Cardiac septum (tissue), 1 donor: Measurements from ENCODE around the gene RUVBL2. TPM values are rescaled to one million over a fixed set of nuclear protein-coding genes. Genes with fewer than 3 reads are reported as not detected.

Experiments used
- DNase-seq: peaks from one replicate; pipeline ENCODE4 v3.0.0-alpha.2; 2020; ENCODE audit warnings: low spot score
- intact Hi-C: fragments of 100-400 bp; cut with DNase I; formaldehyde crosslinking; loops from one replicate; pipeline ENCODE4 v1.14.0; 2022
- long read RNA-seq: library from polyadenylated mRNA; unstranded; transcript quantifications from one replicate; pipeline ENCODE4 v2.0.0, GENCODE V29; 2021
- total RNA-seq: library from RNA; stranded (reverse); fragmentation: NEBNext Ultra II Directional; extraction: Animal tissue kit (Norgen Biotek cat#: 25700); gene quantifications from one replicate; pipeline ENCODE4 v1.2.1, GENCODE V29; 2021
- donor health status: DM: no; HTN: no; CAD: no.

Gene RUVBL2
- 39.2 TPM for total RNA-seq
- long read RNA-seq, transcript RUVBL2-206 (15 exons, 2,009 nt): major isoform, 61 of 108 reads
- long read RNA-seq, partial matches to known transcripts: 40 of 108 reads
- long read RNA-seq, other reads (novel, unspliced or antisense): 7 of 108 reads

DNA sequence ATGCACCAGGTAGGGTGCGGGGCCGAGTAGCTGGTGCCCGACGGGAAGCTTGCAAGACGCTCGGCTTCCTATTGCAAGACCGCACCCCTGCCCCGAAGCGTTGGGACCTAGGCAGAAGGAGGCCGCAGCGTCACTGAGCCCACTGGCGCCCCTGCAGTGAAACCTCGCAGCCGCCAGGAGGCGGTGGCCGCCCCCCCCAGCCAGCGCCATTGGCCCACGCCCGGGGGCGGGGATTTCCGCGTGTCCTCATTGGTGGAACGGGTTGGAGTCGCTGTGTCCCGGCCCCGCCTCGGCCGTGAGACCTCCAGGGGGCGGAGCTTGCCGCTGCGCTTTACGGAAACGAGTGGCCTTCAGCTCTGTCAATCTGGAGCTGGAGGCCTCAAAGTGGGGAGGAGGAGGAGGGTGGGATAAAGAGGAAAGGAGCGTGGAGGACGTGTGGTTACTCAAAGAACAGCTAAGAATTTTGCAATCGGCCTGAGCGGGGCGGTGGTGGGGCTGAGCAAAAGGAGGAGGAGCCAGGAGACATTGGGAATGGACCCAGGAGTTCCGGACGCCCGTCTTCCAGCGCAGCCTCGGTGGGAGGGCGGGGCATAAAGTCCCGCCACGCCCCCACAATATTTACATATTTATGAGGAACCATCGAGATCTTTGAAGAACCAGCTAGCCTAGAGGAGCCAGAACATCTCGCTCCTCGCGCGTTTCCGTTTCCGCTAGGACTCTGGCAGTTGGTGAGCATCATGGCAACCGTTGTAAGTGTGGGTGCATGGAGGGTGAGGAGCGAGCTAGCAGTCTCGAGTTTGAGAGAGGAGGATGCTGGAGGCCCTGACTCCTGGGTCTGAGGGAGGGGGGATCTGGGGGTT, at the start of gene RUVBL2, which contains the start of gene GYS1:
Gene RUVBL2, plus strand, starts transcription at position 713 of the 860 bp plus-strand sequence. Its CDS starts 25 bp downstream, at position 738.
Gene GYS1, minus strand, starts transcription at position 135 of the 860 bp plus-strand sequence. CDS start 197 bp downstream, outside the sequence.
- peak; percentile 100 for DNase-seq
- intact Hi-C loops: loop anchor here (5.0 to 10.0 kb wide), 2 partner anchors 154 to 211 kb away; no protein-coding TSS in a partner anchor

DNA sequence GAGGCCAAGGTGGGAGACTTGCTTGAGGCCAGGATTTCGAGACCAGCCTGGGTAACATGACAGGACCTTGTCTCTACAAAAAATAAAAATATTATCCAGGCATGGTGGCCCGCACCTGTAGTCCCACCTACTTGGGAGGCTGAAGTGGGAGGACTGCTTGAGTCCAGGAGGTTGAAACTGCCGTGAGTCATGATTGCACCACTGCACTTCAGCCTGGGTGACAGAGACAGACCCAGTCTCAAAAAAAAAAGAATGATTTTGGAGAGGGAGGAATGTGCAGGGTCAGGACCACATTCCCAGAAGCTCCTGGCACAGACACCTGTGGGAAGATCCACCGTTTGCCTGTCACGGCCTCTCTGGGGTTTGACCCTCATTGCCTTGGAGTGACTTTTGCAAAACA, 48.3 kb upstream of the RUVBL2 start:
- intact Hi-C loops: no loop called here
- DNase-seq: no peak

DNA sequence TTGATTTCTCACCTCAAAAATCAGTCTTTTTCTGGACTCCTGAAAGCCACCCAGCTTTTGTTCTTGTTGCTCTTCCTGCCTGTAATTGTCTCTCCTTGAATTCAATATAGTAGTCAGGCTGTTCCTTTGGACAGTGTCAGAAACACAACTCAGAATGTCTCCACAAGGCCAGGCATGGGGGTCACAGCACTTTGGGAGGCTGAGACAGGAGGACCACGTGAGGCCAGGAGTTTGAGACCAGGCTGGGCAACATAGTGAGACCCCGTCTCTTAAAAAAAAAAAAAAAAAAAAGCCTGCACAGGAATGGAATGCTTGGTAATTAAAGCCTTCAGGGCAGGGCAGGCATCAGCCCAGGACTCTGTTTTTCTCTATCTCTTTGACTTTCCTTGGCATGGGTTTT, 47.9 kb upstream of the RUVBL2 start:
- intact Hi-C loops: no loop called here
- DNase-seq: no peak

DNA sequence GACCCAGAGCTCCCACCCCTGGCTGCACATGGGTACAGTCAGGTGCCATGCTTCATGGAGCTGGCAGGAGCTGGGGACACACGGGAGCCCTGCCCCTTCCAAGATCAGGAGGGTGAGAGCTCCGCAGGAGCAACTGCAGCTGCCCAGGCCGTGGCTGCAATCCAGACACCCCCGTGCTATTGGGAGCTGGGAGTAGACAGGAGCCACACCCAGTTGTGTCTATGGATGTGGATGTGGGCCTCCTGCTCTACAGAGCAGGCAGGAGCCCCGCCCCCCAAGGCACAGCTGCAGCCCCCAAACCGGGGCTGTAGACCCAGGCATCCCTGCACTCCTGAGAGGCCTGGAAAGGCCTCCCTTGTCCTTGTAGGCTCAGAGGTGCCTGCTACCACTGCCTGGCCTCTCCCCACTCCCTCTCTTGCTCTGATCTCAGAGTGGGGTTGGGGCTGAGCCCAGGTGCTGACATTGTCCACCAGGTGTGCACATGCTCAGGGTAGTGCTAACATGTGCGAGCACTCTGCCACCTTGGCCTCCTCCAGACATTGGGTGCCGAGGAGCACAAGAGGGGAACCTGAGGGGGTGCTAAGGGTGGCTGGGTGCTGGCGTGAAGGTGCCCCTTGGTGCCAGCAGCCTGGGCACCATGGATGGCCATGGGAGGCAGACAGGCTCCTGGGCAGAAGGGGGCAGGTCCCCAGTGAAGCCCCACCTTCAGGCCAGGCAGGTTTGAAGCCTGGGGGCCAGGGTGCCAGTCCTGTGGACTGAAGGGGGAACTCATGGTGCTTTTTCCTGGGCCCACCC, 47.0 kb upstream of the RUVBL2 start:
- intact Hi-C loops: no loop called here
- no peak for DNase-seq

DNA sequence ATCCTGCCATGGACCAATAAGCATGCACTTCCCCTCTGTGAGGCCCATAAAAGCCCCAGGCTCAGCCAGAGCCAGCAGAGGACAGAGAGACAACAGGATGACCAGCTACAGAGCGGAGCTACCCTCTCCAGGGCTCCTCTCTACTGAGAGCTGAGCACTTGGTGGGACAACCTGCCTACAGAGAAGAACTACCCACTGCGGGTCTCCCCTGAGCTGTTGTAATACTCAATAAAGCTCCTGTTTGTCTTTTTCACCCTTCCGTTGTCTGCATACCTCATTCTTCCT, 46.5 kb upstream of the RUVBL2 start:
- intact Hi-C loops: no loop called here
- no peak for DNase-seq

DNA sequence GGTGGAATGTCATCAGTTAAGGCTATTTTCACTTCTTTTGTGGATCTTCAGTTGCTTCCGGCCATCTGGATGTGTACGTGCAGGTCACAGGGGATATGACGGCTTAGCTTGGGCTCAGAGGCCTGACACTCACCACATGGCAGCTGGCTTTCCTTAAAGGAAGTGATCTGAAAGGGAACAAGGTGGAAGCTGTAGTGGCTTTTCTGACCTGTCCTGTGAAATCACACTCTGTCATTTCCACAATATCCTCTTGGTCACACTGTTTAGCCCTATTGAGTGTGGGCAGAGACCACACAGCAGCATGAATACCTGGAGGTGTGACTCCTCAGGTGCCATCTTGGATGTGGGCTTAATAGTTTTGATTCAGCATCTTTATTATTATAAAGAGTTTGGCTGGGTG, 43.5 kb upstream of the RUVBL2 start:
- intact Hi-C loops: loop anchor here (5.0 kb wide), 2 partner anchors 53 to 73 kb away; partner anchors contain the start of gene TULP2
- no peak for DNase-seq

DNA sequence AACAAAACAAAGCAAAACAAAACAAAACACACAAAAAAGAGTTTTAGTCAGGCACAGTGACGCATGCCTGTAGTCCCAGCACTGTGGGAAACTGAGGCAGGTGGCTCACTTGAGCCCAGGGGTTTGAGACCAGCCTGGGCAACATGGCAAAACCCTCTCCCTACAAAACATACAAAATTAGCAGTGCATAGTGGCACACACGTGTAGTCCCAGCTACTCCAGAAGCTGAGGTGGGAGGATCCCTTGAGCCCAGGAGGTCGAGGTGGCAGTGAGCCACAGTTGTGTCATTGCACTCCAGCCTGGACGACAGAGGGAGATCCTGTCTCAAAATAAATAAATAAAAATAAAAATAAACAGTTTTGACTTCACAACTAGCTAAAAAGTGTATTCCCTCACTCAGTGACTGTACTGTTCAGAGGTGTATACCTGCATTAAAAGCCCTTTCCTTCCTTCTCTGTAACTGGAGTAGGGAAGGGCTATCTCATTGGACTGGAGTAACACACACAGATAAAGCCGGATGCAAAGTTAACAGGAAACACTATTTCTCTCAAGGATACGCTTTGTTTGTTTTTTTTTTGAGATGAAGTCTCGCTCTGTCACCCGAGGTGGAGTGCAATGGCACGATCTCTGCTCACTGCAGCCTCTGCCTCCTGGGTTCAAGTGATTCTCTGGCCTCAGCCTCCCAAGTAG, 42.7 kb upstream of the RUVBL2 start:
- DNase-seq: no peak
- intact Hi-C loops: loop anchor here (5.0 kb wide), 2 partner anchors 54 to 74 kb away; partner anchors contain the start of gene TULP2

DNA sequence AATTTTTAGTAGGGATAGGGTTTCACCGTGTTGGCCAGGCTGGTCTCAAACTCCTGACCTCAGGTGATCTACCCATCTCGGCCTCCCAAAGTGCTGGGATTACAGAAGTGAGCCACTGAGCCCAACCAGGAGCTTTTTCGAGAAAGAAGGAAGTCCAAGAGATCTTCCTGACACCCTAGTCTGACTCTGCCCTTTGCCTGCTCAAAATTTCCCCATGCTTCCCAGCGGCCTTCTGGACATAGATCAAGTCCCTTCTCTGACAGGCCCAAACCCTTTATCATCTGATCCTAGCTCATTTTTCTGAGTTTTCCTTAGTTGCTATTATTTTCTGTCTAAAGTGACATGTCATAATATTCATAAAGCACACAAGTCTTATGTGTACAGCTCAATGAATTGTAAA, 40.5 kb upstream of the RUVBL2 start:
- DNase-seq: no peak
- intact Hi-C loops: loop anchor here (5.0 kb wide), 2 partner anchors 56 to 76 kb away; partner anchors contain the start of gene TULP2

DNA sequence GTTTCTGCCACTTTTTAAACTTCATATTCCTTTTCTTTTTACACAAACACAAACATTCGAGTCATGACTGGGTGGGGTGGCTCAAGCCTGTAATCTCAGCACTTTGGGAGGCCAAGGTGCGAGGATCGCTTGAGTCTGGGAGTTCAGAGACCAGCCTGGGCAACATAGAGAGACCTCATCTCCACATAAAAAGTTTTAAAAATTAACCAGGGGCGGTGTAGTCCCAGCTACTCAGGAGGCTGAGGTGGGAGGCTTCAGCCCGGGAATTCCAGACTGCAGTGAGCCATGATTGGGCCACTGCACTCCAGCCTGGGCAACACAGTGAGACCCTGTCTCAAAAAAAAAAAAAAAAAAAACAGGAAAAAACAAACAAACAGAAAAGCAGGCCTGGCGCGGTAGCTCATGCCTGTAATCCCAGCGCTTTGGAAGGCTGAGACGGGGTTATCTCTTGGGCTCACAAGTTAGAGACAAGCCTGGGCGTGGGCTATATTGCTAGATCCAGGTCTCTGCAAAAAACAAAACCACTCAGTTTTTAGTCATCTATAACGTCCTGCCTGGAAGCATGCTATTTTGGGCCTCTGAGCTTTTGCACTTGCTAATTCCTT, 39.6 kb upstream of the RUVBL2 start:
- intact Hi-C loops: loop anchor here (1.0 to 5.0 kb wide), 3 partner anchors 11 to 77 kb away; partner anchors contain the start of genes FTL and TULP2
- no peak for DNase-seq

DNA sequence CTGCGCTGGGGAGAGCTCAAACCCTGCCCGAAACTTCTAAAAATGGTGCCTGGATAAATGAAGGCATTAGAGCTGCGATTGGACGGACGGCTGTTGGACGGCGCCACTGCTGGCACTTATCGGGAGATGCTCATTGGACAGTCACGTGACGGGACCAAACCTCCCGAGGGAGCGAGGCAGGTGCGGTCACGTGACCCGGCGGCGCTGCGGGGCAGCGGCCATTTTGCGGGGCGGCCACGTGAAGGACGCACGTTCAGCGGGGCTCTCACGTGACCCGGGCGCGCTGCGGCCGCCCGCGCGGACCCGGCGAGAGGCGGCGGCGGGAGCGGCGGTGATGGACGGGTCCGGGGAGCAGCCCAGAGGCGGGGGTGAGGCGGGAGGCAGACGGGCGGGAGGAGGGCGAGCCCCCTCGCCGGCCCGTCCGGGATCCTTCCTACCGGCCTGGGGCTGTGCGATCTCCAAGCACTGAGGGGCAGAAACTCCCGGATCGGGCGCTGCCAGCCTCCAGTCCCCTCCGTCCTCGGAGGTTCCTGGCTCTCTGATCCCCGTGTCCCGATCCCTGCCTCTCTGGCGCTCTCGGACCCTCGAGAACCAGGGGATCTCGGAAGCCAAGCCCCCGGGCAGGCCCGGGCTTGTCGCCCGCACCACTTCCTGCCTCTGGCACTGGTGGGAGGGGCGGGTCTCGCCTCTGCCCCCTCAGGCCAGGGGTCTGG, 38.9 kb upstream of the RUVBL2 start, which contains the start of gene BAX:
Gene BAX, plus strand, starts transcription at position 281 of the 713 bp plus-strand sequence. Its CDS starts 54 bp downstream, at position 335.
- DNase-seq: peak; percentile 98
- intact Hi-C loops: loop anchor here (1.0 to 5.0 kb wide), 4 partner anchors 11 to 307 kb away; partner anchors contain the start of genes CA11, FTL and TULP2

DNA sequence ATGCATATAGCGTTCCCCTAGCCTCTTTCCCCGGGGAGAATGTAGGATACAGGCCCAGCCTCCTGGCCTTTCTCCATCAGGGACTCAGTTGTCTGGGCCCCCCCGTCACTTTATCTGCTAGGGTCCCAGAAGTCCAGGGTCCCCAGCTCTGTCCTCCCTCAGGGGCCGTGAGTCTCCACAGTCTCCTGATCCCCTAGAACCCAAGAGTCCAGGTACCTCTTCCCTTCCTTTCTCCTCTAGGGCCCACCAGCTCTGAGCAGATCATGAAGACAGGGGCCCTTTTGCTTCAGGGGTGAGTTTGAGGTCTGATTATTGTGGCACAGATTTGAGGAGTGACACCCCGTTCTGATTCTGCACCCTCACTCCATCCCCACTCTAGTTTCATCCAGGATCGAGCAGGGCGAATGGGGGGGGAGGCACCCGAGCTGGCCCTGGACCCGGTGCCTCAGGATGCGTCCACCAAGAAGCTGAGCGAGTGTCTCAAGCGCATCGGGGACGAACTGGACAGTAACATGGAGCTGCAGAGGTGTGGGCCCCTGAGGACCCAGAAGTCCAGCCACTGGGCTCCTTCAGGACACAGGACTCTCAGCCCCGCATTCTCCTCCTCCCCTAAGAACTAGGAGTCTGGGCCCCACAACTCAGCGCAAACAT, 38.3 kb upstream of the RUVBL2 start:
- DNase-seq: no peak
- intact Hi-C loops: loop anchor here (5.0 kb wide), 1 partner anchor 308 kb away; the partner anchor contains the start of gene CA11

DNA sequence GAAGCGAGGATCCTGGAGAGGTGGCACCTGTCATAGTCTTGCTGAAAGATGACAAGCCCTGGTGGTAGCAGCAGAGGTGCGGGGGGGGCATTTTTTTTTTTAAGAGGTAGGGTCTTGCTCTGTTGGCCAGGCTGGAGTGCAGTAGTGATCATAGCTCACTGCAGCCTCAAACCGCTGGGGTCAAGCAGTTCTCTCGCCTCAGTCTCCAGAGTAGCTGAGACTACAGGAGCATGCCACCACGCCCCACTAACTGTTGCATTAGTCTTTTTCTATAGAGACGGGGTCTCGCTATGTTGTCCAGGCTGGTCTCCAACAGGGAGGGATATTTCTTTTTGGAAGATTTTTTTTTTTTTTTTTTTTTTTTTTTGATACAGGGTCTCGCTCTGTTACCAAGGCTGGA, 35.7 kb upstream of the RUVBL2 start:
- DNase-seq: no peak
- intact Hi-C loops: loop anchor here (5.0 kb wide), 1 partner anchor 311 kb away; the partner anchor contains the start of gene CA11

DNA sequence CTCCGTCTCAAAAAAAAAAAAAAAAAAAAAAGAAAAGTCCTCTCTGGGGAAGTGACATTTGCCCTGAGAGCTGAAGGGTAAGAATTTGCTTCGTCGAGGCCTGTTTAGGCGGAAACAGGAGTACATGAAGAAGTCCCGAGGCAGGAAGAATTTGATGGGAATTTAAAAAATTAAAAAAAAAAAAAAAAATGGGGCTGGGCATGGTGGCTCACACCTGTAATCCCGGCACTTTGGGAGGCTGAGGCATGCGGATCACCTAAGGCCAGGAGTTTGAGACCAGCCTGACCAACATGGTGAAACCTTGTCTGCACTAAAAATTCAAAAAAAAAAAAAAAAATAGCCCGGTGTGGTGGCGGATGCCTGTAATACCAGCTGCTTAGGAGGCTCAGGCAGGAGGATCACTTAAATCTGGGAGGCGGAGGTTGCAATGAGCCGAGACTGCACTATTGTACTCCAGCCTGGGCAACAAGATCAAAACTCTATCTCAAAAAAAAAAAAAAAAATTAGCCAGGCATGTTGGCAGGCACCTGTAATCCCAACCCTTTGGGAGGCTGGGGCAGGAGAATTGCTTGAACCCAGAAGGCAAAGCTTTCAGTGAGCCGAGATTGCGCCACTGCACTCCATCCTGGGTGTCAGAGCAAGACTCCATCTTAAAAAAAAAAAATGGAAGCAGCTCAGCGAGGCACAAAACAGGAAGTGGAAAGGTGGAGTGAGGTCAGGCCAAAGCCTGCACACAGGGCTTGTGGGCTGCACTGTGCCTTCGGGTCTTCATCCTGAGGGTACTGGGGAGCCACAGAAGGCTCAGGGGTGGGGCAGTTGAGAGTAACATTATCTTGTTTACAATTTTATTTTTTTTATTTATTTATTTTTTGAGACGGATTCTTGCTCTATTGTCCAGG, 34.1 kb upstream of the RUVBL2 start:
- no peak for DNase-seq

DNA sequence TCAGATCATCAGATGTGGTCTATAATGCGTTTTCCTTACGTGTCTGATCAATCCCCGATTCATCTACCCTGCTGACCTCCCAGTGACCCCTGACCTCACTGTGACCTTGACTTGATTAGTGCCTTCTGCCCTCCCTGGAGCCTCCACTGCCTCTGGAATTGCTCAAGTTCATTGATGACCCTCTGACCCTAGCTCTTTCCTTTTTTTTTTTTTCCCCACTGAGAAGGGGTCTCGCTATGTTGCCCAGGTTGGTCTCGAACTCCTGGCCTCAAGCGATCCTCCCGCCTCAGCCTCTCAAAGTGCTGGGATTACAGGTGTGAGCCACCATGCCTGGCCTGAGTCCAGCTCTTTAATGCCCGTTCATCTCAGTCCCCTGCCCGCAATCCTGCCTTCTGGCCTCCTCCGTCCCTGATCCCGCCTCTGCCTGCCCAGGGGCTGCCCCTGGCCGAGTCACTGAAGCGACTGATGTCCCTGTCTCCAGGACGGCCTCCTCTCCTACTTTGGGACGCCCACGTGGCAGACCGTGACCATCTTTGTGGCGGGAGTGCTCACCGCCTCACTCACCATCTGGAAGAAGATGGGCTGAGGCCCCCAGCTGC, 32.5 kb upstream of the RUVBL2 start:
- no peak for DNase-seq

More for the DNA sequence above, 34.1 kb upstream of the RUVBL2 start:
- intact Hi-C loops: loop anchor here (5.0 kb wide), 1 partner anchor 312 kb away; the partner anchor contains the start of gene CA11

DNA sequence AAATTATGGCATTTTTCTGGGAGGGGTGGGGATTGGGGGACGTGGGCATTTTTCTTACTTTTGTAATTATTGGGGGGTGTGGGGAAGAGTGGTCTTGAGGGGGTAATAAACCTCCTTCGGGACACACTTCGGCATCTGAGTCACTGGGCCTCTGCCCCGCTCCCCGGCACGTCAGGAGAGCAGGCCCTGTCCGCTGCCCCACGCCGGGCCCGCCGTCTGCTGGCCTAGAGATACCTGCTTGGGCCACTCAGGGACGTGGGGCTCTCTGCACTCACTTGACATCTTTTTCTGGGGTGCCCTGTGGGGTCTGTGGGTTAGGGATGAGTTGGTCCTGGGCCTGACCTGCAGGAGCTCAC, 32.0 kb upstream of the RUVBL2 start:
- no peak for DNase-seq
- intact Hi-C loops: no loop called here

More for the DNA sequence above, 32.5 kb upstream of the RUVBL2 start:
- intact Hi-C loops: no loop called here
